ENCODE results near the gene GRAMD4.

- TF ChIP-seq POLR2A (IDR thresholded peaks at IDR 0.05) (no peak), CTCF (IDR thresholded peaks at IDR 0.05) (no peak)
Observed at GRCh38 chr22:46589871-46590271, 30.3 kb upstream of the GRAMD4 start.

All from testis (tissue), 2 donors.